IMR-90 (cell line): ENCODE data around the gene BET1. TPM values are rescaled to one million over a fixed set of nuclear protein-coding genes. Genes with fewer than 3 reads are reported as not detected.

ENCODE experiments used
- ATAC-seq: fragments of 200-7000 bp; cut with Tn5 transposase; 2 replicates; pipeline ENCODE4 v1.9.1; 2020; ENCODE audit warnings: low read depth, mild to moderate bottlenecking, moderate library complexity
- BruUV-seq: library from RNA; stranded (reverse); fragments of 400-500 nt; replicated peaks from 2 replicates; lab custom pipeline; 2021; lab: Mats Ljungman, UMichigan
- CTCF ChIA-PET: fragments of 300-600 bp; formaldehyde crosslinking; extraction: SDS; loops from one replicate; lab custom pipeline; 2021; ENCODE audit warnings: antibody characterized with exemption; lab: Yijun Ruan, JAX
- POLR2A ChIA-PET: fragments of 300-600 bp; sonication (Branson Sonifier 250); formaldehyde crosslinking; loops from one replicate; lab custom pipeline; 2022; ENCODE audit warnings: antibody characterized with exemption; ENCODE audit not compliant: unreplicated experiment; lab: Charles Lee
- DNase-seq: peaks from one replicate; pipeline ENCODE4 v3.0.0; 2013
- H2AFZ ChIP-seq: replicated peaks from 2 replicates; pipeline ENCODE3; 2013; ENCODE audit warnings: low read length, mild to moderate bottlenecking; ENCODE audit not compliant: poor library complexity
- H2AK5ac ChIP-seq: 2 replicates; pipeline ENCODE4 v1.6.1; 2013; ENCODE audit warnings: low read depth, low read length, inconsistent platforms
- H2AK9ac ChIP-seq: replicated peaks from 2 replicates; pipeline ENCODE3; 2013; ENCODE audit warnings: mild to moderate bottlenecking, low read depth, low read length, moderate library complexity; ENCODE audit not compliant: poor library complexity
- H2BK120ac ChIP-seq: 2 replicates; pipeline ENCODE4 v1.6.1; 2013; ENCODE audit warnings: low read depth, low read length, inconsistent platforms
- H2BK15ac ChIP-seq: 3 replicates; pipeline ENCODE4 v1.6.1; 2013; ENCODE audit warnings: low read depth, low read length, inconsistent platforms
- H2BK20ac ChIP-seq: 2 replicates; pipeline ENCODE4 v1.6.1; 2013; ENCODE audit warnings: low read depth, mild to moderate bottlenecking, inconsistent platforms, low read length, moderate library complexity
- H2BK5ac ChIP-seq: 2 replicates; pipeline ENCODE4 v1.6.1; 2013; ENCODE audit warnings: mild to moderate bottlenecking, low read depth, low read length, inconsistent platforms; ENCODE audit not compliant: poor library complexity, severe bottlenecking
- H3K14ac ChIP-seq: replicated peaks from 2 replicates; pipeline ENCODE4 v1.6.1; 2013; ENCODE audit warnings: low read depth, low read length, inconsistent platforms
- H3K18ac ChIP-seq: 2 replicates; pipeline ENCODE4 v1.6.1; 2013; ENCODE audit warnings: low read depth, low read length, control low read depth
- H3K23ac ChIP-seq: 2 replicates; pipeline ENCODE4 v1.6.1; 2013; ENCODE audit warnings: low read depth, low read length, inconsistent platforms
- H3K27ac ChIP-seq: 2 replicates; pipeline ENCODE4 v1.5.1; 2013; ENCODE audit warnings: mild to moderate bottlenecking, control low read depth, low read length; ENCODE audit not compliant: insufficient read depth
- H3K27me3 ChIP-seq: 2 replicates; pipeline ENCODE4 v1.6.1; 2013; ENCODE audit warnings: low read length; ENCODE audit not compliant: control insufficient read depth, insufficient read depth
- H3K36me3 ChIP-seq: 2 replicates; pipeline ENCODE4 v1.6.1; 2013; ENCODE audit warnings: low read length, mixed read lengths; ENCODE audit not compliant: control insufficient read depth, insufficient read depth
- H3K4ac ChIP-seq: 2 replicates; pipeline ENCODE4 v1.6.1; 2013; ENCODE audit warnings: low read depth, low read length, inconsistent platforms
- H3K4me1 ChIP-seq: 2 replicates; pipeline ENCODE4 v1.6.1; 2013; ENCODE audit warnings: low read length, mixed read lengths; ENCODE audit not compliant: control insufficient read depth, insufficient read depth
- H3K4me2 ChIP-seq: 2 replicates; pipeline ENCODE4 v1.6.1; 2013; ENCODE audit warnings: low read depth, mild to moderate bottlenecking, control low read depth, low read length, moderate library complexity
- H3K4me3 ChIP-seq: 2 replicates; pipeline ENCODE4 v1.5.1; 2013; ENCODE audit warnings: low read depth, mild to moderate bottlenecking, control low read depth, low read length, moderate library complexity; ENCODE audit not compliant: insufficient read depth
- H3K56ac ChIP-seq: 2 replicates; pipeline ENCODE4 v1.6.1; 2013; ENCODE audit warnings: low read length, inconsistent platforms; ENCODE audit not compliant: insufficient read depth; ENCODE audit errors: extremely low read depth
- H3K79me1 ChIP-seq, 2 experiments: 2 replicates each; pipeline ENCODE4 v1.6.1; 2013; ENCODE audit warnings: low read length in 2 of 2, inconsistent platforms in 1 of 2, low read depth in 1 of 2
- H3K9ac ChIP-seq: 2 replicates; pipeline ENCODE4 v1.6.1; 2013; ENCODE audit warnings: low read depth, low read length, control low read depth
- H3K9me1 ChIP-seq: 2 replicates; pipeline ENCODE4 v1.6.1; 2013; ENCODE audit warnings: low read length, inconsistent platforms; ENCODE audit not compliant: insufficient read depth
- H3K9me3 ChIP-seq: 2 replicates; pipeline ENCODE4 v1.6.1; 2013; ENCODE audit warnings: low read length; ENCODE audit not compliant: control insufficient read depth, insufficient read depth
- H4K20me1 ChIP-seq: 2 replicates; pipeline ENCODE4 v1.6.1; 2013; ENCODE audit warnings: low read length, inconsistent platforms; ENCODE audit not compliant: insufficient read depth
- H4K5ac ChIP-seq: 2 replicates; pipeline ENCODE4 v1.6.1; 2013; ENCODE audit warnings: mild to moderate bottlenecking, low read depth, low read length, control low read depth
- H4K8ac ChIP-seq, 2 experiments: 2 replicates each; pipeline ENCODE4 v1.6.1; 2013; ENCODE audit warnings: low read depth in 2 of 2, low read length in 2 of 2, control low read depth in 1 of 2, inconsistent platforms in 1 of 2
- H4K91ac ChIP-seq: 2 replicates; pipeline ENCODE4 v1.6.1; 2013; ENCODE audit warnings: low read depth, low read length, inconsistent platforms; ENCODE audit not compliant: insufficient read depth
- BHLHE40 ChIP-seq: fragments of 150-350 bp; IDR thresholded peaks from 2 replicates; pipeline ENCODE4 v1.6.1; 2016; ENCODE audit warnings: mild to moderate bottlenecking, low read depth, low read length
- CEBPB ChIP-seq: IDR thresholded peaks from 2 replicates; pipeline ENCODE4 v1.6.1; 2012; ENCODE audit warnings: low read depth, low read length, improper control_type of control experiment
- FOS ChIP-seq: fragments of 150-350 bp; IDR thresholded peaks from 2 replicates; pipeline ENCODE4 v1.6.1; 2016; ENCODE audit warnings: low read depth, low read length
- NFE2L2 ChIP-seq: fragments of 150-350 bp; IDR thresholded peaks from 2 replicates; pipeline ENCODE4 v1.6.1; 2016; ENCODE audit warnings: low read depth, mild to moderate bottlenecking, low read length
- WGBS, 2 experiments: methylation state at CpG; one replicate each; pipeline versions ENCODE4 v1.1.5 to v1.1.7; 2013; ENCODE audit warnings: missing lambda C conversion rate in 2 of 2; ENCODE audit not compliant: insufficient read length in 1 of 2; ENCODE audit errors: extremely low coverage in 2 of 2; 5-methylcytosine and 5-hydroxymethylcytosine counted together
- dilution Hi-C: fragments of 300-500 bp; cut with HindIII; formaldehyde crosslinking; loops from one replicate; pipeline ENCODE4 v1.14.3; 2018; ENCODE audit warnings: low sequenced_read_pairs; ENCODE audit not compliant: unreplicated experiment
- in situ Hi-C: fragments of 300-500 bp; cut with MboI; formaldehyde crosslinking; loops from 3 replicates; pipeline ENCODE4 v1.14.3; 2019; ENCODE audit warnings: low sequenced_read_pairs, inconsistent platforms, mixed read lengths
- intact Hi-C: fragments of 100-400 bp; cut with micrococcal nuclease; formaldehyde crosslinking; loops from 2 replicates; pipeline ENCODE4 v1.10.0; 2022
- polyA plus RNA-seq, 3 experiments: library from polyadenylated mRNA; depleted of rRNA; stranded (reverse); fragments of >200 nt; gene quantifications; 2 replicates each; pipeline ENCODE4 v1.2.3, GENCODE V29; 2012; ENCODE audit warnings: low replicate concordance in 1 of 3
- total RNA-seq: library from RNA; depleted of rRNA; stranded (reverse); fragments of >200 nt; gene quantifications from 2 replicates; pipeline ENCODE4 v1.2.3, GENCODE V29; 2012
- TF ChIP-seq, protein P1 (sequence below): fragments of 150-350 bp; IDR thresholded peaks from 2 replicates; pipeline ENCODE4 v1.6.1; 2016; ENCODE audit warnings: low read depth, mild to moderate bottlenecking, low read length, moderate library complexity, borderline replicate concordance

Gene BET1
- total and polyA plus RNA-seq, 2 of the 4 experiments (the other 2 are of a cell fraction): 9.9 to 33.2 TPM

DNA sequence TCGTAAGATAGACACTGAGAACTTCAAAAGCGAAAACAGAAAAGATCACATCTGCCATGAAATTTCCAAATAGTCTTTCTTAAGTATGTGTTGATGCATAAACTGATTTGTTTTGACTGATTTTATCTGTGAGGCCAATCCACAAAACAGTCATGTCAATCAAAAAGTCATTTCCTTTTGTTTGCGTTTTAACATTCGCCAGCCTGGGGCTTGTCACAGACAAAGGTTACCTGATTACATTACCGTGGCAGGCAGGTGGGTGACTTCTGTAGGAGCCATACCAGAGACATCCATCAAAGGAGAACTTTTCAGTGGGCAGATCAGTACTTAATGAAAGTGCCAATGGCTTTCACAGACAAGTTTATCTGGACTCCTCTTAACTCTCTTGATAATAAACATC lies 45.5 kb upstream of the BET1 start:
- H3K79me1 ChIP-seq: no peaks in the 10 kb centered on the region
- H3K27me3 ChIP-seq: no peaks in the 10 kb centered on the region
- H3K14ac ChIP-seq: no peak overlapping the region
- H3K9ac ChIP-seq: no peak overlapping the region
- H4K8ac ChIP-seq: no peak overlapping the region
- H3K23ac ChIP-seq: no peak overlapping the region
- H2AK5ac ChIP-seq: no peak overlapping the region
- CTCF ChIA-PET: no interaction called here
- H3K27ac ChIP-seq: no peak overlapping the region
- H2BK20ac ChIP-seq: no peak overlapping the region
- POLR2A ChIA-PET: no interaction called here
- H3K9me3 ChIP-seq: no peaks in the 10 kb centered on the region
- no peak overlapping the region for H2BK15ac ChIP-seq
- H2BK120ac ChIP-seq: no peak overlapping the region
- no peak overlapping the region for H3K18ac ChIP-seq
- no peaks in the 10 kb centered on the region for H4K20me1 ChIP-seq
- no peaks in the 10 kb centered on the region for H3K4me1 ChIP-seq
- H3K4me3 ChIP-seq: no peak overlapping the region
- DNase-seq (no peak), ATAC-seq (no peak)
- dilution Hi-C loops (no loop called here), intact Hi-C loops (no loop called here), in situ Hi-C loops (no loop called here)
- no peak overlapping the region for H4K5ac ChIP-seq
- H2AK9ac ChIP-seq: no peak overlapping the region
- no peaks in the 10 kb centered on the region for H3K36me3 ChIP-seq
- TF ChIP-seq BHLHE40 (no peak), CEBPB (no peak), FOS (no peak), NFE2L2 (no peak)
- TF ChIP-seq, protein P1, sequence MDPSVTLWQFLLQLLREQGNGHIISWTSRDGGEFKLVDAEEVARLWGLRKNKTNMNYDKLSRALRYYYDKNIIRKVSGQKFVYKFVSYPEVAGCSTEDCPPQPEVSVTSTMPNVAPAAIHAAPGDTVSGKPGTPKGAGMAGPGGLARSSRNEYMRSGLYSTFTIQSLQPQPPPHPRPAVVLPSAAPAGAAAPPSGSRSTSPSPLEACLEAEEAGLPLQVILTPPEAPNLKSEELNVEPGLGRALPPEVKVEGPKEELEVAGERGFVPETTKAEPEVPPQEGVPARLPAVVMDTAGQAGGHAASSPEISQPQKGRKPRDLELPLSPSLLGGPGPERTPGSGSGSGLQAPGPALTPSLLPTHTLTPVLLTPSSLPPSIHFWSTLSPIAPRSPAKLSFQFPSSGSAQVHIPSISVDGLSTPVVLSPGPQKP: no peak
- no peak overlapping the region; the same call in 1 of the 2 replicates for H3K4me2 ChIP-seq
- no peaks in the 10 kb centered on the region for H3K9me1 ChIP-seq
- no peak overlapping the region for H3K4ac ChIP-seq
- H2BK5ac ChIP-seq: no peak overlapping the region
- no TSS peak for BruUV-seq
- WGBS, 2 experiments: no CpG with 5 or more reads among the region's 5 CpGs
- H2AFZ ChIP-seq: no peak overlapping the region
- H3K56ac ChIP-seq: no peak overlapping the region
- H4K91ac ChIP-seq: no peak overlapping the region
